ENCODE results near the gene ZNF652.

Gene ZNF652

DNA sequence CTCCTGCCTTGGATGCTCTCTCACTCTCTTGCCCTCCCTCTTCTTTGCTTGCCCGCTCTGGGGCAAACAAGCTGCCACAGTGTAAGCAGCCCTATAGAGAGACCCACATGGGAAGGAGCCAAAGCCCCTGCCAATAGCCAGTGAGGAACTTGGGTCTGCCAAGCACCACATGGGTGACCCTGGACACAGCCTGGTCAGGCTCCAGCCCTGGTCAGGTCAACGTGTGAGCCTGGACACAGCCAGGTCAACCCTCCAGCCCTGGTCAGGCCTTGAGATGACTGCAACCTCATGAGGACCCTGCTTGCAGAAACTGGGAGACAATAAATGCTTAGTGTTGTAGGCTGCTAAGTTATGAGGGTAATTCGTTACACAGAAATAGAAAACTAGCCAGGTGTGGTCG is 117.2 kb downstream of the ZNF652 start:
- no peak for DNase-seq
- TF ChIP-seq GATA1 (IDR thresholded peaks at IDR 0.05; ENCODE audit: low read depth, low read length) = no peak
- no peak for TF ChIP-seq POLR2A (IDR thresholded peaks at IDR 0.05; ENCODE audit: low read length)
